ENCODE data around the gene CEACAM19. TPM values are rescaled to one million over a fixed set of nuclear protein-coding genes. Genes with fewer than 3 reads are reported as not detected.

CEACAM19 gene
- total RNA-seq, 6 experiments from 2014 or later = 1.8 to 2.5 (median 2.1) TPM

DNA sequence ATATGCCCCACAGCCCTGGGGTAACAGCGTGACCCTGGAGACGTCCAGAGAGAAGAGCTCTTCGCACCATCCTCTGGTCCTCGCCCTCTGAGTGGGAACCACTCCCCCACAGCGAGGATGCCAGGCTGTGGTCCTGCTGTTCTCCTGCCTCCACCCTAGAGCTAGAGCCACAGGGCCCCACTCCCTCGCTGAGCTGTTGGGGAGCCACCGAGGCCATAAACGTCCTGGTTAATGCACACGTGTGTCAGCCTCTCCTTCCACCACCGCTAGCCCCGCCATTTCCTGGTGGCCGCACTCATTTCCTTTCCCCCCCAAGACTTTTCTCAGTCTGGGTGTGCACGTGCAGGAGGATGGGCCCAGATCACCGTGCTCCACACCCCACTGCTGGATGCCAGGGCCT, 39.2 kb downstream of the CEACAM19 start:
- H3K27ac Mint-ChIP-seq = no peak overlapping the region
- no peaks in the 10 kb centered on the region for H3K4me1 Mint-ChIP-seq (ENCODE audit: low read depth)
- H3K4me3 Mint-ChIP-seq = no peak overlapping the region
- peaks cover 12% of the 10 kb centered on the region for H3K27me3 Mint-ChIP-seq (ENCODE audit: insufficient read depth)
- peaks cover 8% of the 10 kb centered on the region for H3K36me3 Mint-ChIP-seq (ENCODE audit: low read depth)
- H3K9me3 Mint-ChIP-seq = peaks cover 11% of the 10 kb centered on the region
- DNase-seq = no peak
- TF ChIP-seq CTCF (IDR thresholded peaks at IDR 0.05) = no peak

GRCh38 chr19:44712864-44713515, 41.7 kb downstream of the CEACAM19 start:
- Mint-ChIP-seq H3K27me3 (ENCODE audit: insufficient read depth) (peaks cover 12% of the 10 kb centered on the region), H3K36me3 (ENCODE audit: low read depth) (peaks cover 11% of the 10 kb centered on the region), H3K4me3 (no peak overlapping the region), H3K9me3 (peaks cover 16% of the 10 kb centered on the region), H3K4me1 (ENCODE audit: low read depth) (peaks cover 1% of the 10 kb centered on the region), H3K27ac (no peak overlapping the region)
- TF ChIP-seq CTCF (IDR thresholded peaks at IDR 0.05) = no peak
- no peak for DNase-seq

DNA sequence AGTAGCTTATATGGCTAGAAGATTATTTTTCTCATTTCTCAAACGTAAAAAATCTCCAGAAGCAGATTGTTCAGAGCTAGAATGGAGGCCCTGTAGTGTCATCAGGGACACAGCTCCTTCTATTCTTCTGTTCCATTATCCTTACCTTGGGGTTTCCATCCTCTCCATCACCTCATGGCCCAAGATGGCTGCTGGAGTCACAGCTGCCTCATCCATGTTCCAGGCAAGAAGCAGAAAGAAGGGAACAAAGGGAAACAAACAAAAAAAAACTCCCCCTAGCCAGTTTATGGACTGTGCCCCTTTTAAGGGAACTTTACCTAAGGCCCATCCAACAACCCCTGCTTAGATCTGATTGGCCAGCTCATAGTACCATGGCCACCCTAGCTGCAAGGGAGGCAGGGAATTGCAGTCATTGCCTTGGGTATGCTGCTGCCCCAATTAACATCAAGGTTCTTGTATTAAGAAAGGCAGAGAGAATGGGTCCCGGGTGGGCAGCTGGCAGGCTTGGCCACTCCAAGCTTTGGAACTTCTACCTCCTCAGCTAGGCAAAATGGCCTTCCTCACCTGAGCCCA, 43.4 kb downstream of the CEACAM19 start:
- H3K9me3 Mint-ChIP-seq = peaks cover 16% of the 10 kb centered on the region
- no peak overlapping the region for H3K4me3 Mint-ChIP-seq
- peaks cover 12% of the 10 kb centered on the region for H3K27me3 Mint-ChIP-seq (ENCODE audit: insufficient read depth)
- TF ChIP-seq CTCF (IDR thresholded peaks at IDR 0.05) = no peak
- no peak for DNase-seq
- H3K27ac Mint-ChIP-seq = no peak overlapping the region
- H3K36me3 Mint-ChIP-seq (ENCODE audit: low read depth) = peaks cover 11% of the 10 kb centered on the region
- peaks cover 17% of the 10 kb centered on the region for H3K4me1 Mint-ChIP-seq (ENCODE audit: low read depth)

DNA sequence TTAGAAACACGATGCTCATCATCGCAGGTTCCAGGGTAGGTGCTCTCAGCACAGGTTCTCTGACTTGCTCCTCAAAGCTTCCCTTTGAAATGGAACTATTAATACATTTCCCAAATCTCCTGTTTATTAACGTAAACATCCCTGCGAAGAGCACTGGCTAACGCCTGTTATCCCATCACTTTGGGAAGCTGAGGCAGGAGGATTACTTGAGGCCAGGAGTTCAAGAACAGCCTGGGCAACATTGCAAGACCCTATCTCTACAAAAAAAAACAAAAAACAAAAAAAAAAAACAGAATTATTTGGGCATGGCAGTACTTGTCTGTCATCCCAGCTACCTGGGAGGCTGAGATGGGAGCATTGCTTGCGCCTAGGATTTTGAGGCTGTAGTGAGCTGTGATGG, 46.3 kb downstream of the CEACAM19 start:
- H3K36me3 Mint-ChIP-seq (ENCODE audit: low read depth) = peaks cover 11% of the 10 kb centered on the region
- H3K27me3 Mint-ChIP-seq (ENCODE audit: insufficient read depth) = peaks cover 7% of the 10 kb centered on the region
- TF ChIP-seq CTCF (IDR thresholded peaks at IDR 0.05) = no peak
- peaks cover 16% of the 10 kb centered on the region for H3K9me3 Mint-ChIP-seq
- H3K4me1 Mint-ChIP-seq (ENCODE audit: low read depth) = peaks cover 28% of the 10 kb centered on the region
- DNase-seq = no peak
- H3K27ac Mint-ChIP-seq = no peak overlapping the region
- no peak overlapping the region for H3K4me3 Mint-ChIP-seq

DNA sequence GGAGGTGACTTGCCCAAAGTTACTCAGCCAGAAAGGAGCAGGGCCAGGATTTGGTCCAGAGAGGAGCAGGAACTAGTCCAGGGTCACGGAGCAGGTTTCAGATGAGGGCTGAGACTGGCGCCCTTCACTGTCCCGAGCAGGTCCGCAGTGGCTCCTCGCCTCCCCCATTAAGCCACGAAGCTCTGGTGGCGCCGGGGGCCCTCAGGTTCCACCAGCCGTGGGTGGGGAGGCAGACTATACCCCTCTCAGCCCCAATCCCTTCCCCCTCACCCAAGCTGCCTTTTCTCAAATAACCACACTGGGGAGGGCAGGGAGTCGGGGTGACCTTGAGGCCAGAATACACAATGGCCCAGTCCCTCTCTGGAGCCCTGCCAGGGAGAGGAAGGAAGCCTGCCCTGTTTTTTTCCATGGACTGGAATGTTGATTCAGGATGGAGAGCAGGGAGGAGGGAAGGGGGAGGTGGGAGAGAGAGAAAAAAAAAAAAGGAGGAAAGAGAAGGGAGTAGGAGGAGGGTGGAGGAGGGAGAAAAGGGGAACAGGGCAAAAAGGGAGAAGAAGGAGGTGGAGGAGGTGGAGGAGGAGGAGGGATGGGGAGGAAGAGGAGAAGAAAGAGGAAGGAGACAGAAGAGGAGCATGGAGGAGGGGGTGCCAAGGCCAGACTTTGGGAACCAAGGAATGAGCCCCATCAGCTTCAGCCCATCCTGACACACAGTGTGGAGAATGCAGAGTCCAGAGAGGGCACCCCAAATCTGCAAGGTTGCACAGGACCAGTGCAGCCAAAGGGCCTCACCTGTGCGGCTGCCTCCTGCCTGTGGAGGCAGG, 47.4 kb downstream of the CEACAM19 start:
- no peak overlapping the region for H3K4me3 Mint-ChIP-seq
- peaks cover 16% of the 10 kb centered on the region for H3K9me3 Mint-ChIP-seq
- H3K27me3 Mint-ChIP-seq (ENCODE audit: insufficient read depth) = no peaks in the 10 kb centered on the region
- peak overlapping the region; percentile 60 for H3K27ac Mint-ChIP-seq
- H3K36me3 Mint-ChIP-seq (ENCODE audit: low read depth) = peaks cover 11% of the 10 kb centered on the region
- no peak for DNase-seq
- peaks cover 38% of the 10 kb centered on the region for H3K4me1 Mint-ChIP-seq (ENCODE audit: low read depth)
- TF ChIP-seq CTCF (IDR thresholded peaks at IDR 0.05) = no peak
